GM18858 (cell line): ENCODE measurements around the gene WDR81.
"Not testable (repeated sequence)": the region's sequence is repeated elsewhere in the genome, so short reads cannot be mapped to it uniquely, and the experiment has no call there.

ENCODE experiments used
- ATAC-seq: cut with Tn5 transposase; IDR thresholded peaks from one replicate; pipeline ENCODE4 v1.9.1; 2021; ENCODE audit not compliant: unreplicated experiment

Gene WDR81

DNA sequence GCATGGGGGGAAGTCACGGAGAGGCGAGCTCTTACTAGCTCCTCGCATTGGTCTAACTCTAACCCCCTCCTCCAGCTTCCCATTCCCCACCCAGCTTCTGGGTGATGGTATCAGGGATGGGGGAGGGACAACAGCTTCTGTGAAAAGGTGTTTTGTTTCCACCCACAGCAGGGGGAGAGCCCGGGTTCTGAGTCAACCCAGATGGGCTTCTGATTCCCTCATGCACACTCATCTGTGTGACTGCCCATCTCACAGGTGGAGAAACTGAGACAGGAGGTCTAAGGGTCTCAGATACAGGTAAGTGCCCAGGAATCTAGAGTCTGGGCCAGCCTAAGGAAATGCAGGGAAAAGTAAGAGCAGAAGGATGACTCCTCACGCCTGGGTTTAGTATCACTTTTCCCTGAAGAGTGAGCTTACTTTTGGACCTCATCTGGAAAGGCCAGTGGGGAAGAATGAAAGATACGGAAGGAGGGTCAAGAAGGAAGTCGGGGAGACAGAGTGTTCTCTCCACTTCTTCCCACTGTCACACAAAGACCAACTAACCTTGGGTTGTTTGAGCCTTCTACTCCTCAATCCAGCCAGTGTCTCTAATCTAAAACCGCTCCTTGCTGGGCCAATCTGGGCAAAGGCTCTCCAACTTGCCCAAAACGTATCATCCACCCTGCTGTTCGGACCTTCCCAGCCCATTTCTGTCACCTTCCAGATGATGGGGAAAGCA is 11.2 kb upstream of the WDR81 start:
- no peak for ATAC-seq

GRCh38 chr17:1713878-1714426 is 10.6 kb upstream of the WDR81 start:
- ATAC-seq: no peak

DNA sequence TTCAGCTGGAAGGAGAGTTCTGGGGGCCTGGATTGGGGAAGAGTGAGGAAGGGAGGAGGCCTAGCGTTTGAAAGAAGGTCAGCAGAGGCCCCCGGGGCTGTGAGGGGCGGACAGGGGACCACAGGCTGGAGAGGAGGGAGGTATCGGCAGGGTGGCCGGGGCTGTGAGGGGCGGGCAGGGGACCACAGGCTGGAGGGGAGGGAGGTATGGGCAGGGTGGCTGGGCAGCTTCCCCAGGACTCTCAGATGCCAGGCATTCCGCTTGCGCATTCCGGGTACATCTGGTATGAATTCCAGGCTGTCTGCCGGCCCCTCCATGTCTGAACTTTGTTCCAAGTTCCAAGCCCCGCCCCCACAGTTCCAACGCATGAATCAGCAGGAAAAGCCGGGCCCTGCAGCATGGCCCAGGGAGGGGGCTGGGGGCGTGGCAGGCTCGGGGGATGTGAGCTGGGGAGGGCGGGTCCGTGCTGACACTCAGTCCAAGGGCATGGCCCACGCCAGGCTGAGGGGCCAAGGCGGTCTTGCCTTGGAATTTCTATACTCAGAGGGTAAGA is 10.0 kb upstream of the WDR81 start:
- no peak for ATAC-seq

- ATAC-seq: no peak
Measured at GRCh38 chr17:1714980-1715802, 9.3 kb upstream of the WDR81 start.

- ATAC-seq: no peak
Measured at GRCh38 chr17:1715803-1716075, 8.8 kb upstream of the WDR81 start.

GRCh38 chr17:1716076-1716911 is 8.2 kb upstream of the WDR81 start:
- peak; percentile 59 for ATAC-seq

DNA sequence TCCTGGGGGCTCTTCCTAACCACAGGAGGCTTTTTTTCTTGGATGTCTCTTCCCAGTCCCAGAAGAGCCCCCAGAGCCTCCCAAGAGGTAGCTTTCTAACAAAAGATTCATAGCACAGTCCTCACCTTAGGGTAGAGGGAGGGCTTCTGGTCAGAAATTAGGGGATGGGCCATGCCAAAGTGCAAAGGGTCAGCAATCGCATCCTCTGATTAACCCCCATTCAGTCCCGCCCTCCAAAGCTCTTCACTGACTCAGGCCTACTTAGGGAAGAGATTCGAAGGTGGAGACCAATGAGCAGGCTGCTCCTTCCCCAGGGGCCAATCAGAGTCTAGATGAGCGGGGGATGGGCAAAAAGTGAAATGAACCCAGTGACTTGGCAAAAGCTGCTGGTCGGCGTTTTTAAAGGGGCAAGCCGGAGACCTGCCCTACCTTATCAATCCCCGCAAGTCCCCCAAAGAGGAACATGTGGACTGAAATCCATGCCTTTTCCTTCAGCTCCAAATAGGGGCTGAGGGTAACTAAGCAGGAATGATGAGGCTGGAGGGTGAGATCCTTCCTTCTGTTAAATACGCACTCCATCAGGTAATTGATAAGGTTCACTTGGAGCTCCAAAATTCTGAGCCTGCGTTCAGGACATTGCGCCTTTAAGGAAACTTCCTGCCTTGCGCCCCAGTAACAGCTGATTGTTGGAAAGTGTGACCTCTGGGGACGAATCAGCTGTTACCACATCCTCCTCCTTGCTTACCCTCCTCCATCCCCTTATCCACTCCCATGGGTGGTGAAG is 7.4 kb upstream of the WDR81 start:
- peak; percentile 30 for ATAC-seq

DNA sequence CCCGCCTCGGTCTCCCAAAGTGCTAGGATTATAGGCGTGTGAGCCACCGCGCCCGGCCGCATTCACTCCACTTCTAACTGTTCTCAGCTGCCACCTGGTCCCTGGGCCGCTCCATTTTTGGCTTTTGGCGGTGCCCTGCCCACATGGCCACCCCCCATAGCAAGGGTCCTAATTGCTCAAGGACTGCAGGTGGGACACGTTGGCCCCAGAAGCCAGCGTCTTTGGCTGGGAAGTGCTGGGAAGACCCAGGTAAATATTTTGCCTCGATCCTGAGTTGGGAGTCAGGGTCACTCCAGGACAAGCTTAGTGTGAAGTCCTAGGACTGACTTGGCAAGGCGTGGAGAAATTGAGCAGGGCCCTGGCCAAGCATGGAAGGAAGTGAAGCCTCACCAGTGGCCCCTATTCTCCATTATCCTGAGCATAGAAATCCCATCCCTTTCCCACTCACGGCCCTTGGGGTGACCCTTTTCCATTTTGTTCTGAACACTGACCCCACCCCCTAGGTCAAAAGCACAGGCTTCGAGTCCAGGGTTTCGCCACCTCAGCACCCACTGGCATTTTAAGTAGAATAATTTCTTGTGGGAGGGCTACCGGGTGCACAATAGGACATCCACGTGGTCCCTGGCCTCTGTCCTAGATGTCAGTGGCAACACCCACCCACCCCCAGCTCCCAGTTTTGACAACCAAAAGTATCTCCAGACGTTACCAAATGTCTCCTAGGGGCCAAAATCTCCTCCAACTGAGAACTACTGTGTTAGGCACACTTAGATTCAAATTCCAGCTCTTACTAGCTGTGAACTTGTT is 5.9 kb upstream of the WDR81 start:
- no peak for ATAC-seq

GRCh38 chr17:1720856-1721386 is 3.6 kb upstream of the WDR81 start:
- ATAC-seq: no peak

- ATAC-seq: not testable (repeated sequence)
Measured at GRCh38 chr17:1722022-1722421, 2.5 kb upstream of the WDR81 start.

DNA sequence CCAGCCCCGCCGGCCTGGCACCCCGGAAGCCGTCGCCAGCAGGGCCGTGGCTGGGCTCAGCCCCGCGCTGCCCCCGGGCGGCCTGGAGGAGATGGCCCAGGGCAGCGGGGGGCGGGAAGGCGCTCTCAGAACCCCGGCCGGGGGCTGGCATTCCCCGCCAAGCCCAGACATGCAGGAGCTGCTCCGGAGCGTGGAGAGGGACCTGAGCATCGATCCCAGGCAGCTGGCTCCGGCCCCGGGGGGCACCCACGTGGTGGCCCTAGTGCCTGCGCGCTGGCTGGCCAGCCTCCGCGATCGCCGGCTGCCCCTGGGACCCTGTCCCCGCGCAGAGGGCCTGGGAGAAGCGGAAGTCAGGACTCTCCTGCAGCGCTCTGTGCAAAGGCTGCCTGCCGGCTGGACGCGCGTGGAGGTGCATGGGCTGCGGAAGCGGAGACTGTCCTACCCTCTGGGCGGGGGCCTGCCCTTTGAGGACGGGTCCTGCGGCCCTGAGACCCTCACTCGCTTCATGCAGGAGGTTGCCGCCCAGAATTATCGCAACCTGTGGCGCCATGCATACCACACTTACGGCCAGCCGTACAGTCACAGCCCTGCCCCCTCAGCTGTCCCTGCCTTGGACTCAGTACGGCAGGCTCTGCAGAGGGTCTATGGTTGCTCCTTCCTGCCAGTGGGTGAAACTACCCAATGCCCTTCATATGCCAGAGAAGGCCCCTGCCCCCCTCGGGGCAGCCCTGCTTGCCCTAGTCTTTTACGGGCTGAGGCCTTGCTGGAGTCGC is 551 bp downstream of the WDR81 start:
- peak; percentile 17 for ATAC-seq

GRCh38 chr17:1725642-1726511 is 1.4 kb downstream of the WDR81 start:
- no peak for ATAC-seq

DNA sequence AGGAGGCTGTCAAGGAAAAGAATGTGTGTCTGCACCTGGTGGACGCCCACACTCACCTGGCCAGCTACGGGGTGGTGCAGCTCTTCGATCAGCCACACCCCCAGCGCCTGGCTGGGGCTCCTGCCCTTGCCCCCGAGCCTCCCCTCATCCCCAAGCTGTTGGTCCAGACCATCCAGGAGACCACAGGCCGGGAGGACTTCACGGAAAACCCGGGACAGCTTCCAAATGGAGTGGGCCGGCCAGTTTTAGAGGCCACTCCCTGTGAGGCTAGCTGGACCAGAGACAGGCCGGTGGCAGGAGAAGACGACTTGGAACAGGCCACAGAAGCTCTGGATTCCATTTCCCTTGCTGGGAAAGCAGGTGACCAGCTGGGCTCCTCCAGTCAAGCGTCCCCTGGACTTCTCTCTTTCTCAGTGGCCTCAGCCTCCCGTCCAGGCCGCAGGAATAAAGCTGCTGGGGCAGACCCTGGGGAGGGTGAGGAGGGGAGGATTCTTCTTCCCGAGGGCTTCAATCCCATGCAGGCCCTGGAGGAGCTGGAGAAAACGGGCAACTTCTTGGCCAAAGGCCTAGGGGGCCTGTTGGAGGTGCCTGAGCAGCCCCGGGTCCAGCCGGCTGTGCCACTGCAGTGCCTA is 2.2 kb downstream of the WDR81 start:
- no peak for ATAC-seq

DNA sequence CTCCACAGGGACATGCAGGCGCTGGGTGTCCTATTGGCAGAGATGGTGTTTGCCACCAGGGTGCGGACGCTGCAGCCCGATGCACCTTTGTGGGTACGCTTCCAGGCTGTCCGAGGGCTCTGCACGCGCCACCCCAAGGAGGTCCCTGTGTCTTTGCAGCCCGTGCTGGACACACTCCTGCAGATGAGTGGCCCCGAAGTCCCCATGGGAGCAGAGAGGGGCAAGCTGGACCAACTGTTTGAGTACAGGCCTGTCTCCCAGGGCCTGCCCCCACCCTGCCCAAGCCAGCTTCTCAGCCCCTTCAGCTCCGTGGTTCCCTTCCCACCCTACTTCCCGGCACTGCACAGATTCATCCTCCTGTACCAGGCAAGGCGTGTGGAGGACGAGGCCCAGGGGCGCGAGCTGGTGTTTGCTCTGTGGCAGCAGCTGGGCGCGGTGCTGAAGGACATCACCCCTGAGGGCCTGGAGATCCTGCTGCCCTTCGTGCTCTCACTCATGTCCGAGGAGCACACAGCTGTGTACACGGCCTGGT is 2.8 kb downstream of the WDR81 start:
- no peak for ATAC-seq

- no peak for ATAC-seq
Measured at GRCh38 chr17:1727876-1728630, 3.5 kb downstream of the WDR81 start.

GRCh38 chr17:1729966-1730325 is 5.4 kb downstream of the WDR81 start:
- no peak for ATAC-seq
